SK-N-SH (cell line): ENCODE measurements around the gene DLG3. TPM values are rescaled to one million over a fixed set of nuclear protein-coding genes. Genes with fewer than 3 reads are reported as not detected.

Experiments used
- CTCF ChIA-PET: fragments of 300-600, 350-600 bp; formaldehyde crosslinking; extraction: SDS; loops from one replicate; lab custom pipeline; 2021; lab: Yijun Ruan, JAX
- POLR2A ChIA-PET: fragments of 350-600 bp; sonication (Branson Sonifier 250); formaldehyde crosslinking; extraction: SDS; loops from one replicate; lab custom pipeline; 2020; ENCODE audit warnings: antibody characterized with exemption, inconsistent platforms; lab: Yijun Ruan, JAX
- DNase-seq: peaks from one replicate; pipeline ENCODE4 v3.0.0; 2012
- H2AFZ ChIP-seq: fragments of 200-600 bp; sonication (generic); 2 replicates; pipeline ENCODE4 v1.8.1; 2016; ENCODE audit warnings: antibody characterized with exemption, mild to moderate bottlenecking, low read depth
- H3F3A ChIP-seq: fragments of 200-600 bp; sonication (generic); replicated peaks from 2 replicates; pipeline ENCODE3; 2016; ENCODE audit warnings: antibody characterized with exemption, mild to moderate bottlenecking; ENCODE audit not compliant: insufficient read depth
- H3K27ac ChIP-seq, 2 experiments: fragments of 200-500 bp in 1 of 2; fragments of 200-600 bp in 1 of 2; sonication (Bioruptor generic) in 1 of 2; sonication (generic), shearing (Covaris generic) in 1 of 2; 2 replicates each; pipeline versions ENCODE4 v1.5.1 to v1.6.1; 2014 to 2016; ENCODE audit warnings: low read depth in 2 of 2, inconsistent platforms in 1 of 2, low read length in 1 of 2, mild to moderate bottlenecking in 1 of 2, mixed read lengths in 1 of 2
- H3K27me3 ChIP-seq: fragments of 200-600 bp; sonication (generic), shearing (Covaris generic); 2 replicates; pipeline ENCODE4 v1.6.1; 2016; ENCODE audit warnings: mixed run types; ENCODE audit not compliant: insufficient read depth
- H3K36me3 ChIP-seq, 2 experiments: fragments of 200-500 bp in 1 of 2; fragments of 200-600 bp in 1 of 2; sonication (Bioruptor generic) in 1 of 2; sonication (generic) in 1 of 2; replicated peaks in 1 of 2; 2 replicates each; pipeline versions ENCODE3 to v1.5.1; 2014 to 2016; ENCODE audit warnings: low read length in 1 of 2, mild to moderate bottlenecking in 1 of 2; ENCODE audit not compliant: insufficient read depth in 2 of 2, control insufficient read depth in 1 of 2
- H3K4me1 ChIP-seq, 2 experiments: fragments of 200-500 bp in 1 of 2; fragments of 200-600 bp in 1 of 2; sonication (Bioruptor generic) in 1 of 2; sonication (generic), shearing (Covaris generic) in 1 of 2; 2 replicates each; pipeline versions ENCODE4 v1.5.1 to v1.6.1; 2014 to 2016; ENCODE audit warnings: low read depth in 1 of 2, low read length in 1 of 2, mixed run types in 1 of 2; ENCODE audit not compliant: insufficient read depth in 2 of 2, control insufficient read depth in 1 of 2
- H3K4me2 ChIP-seq: fragments of 200-600 bp; sonication (generic), shearing (Covaris generic); 2 replicates; pipeline ENCODE4 v1.6.1; 2017; ENCODE audit warnings: mixed run types
- H3K4me3 ChIP-seq, 2 experiments: fragments of 200-500 bp in 1 of 2; fragments of 200-600 bp in 1 of 2; sonication (Bioruptor generic) in 1 of 2; sonication (generic), shearing (Covaris generic) in 1 of 2; 2 replicates each; pipeline versions ENCODE4 v1.5.1 to v1.8.1; 2014 to 2016; ENCODE audit warnings: low read depth in 2 of 2, inconsistent platforms in 1 of 2, low read length in 1 of 2, mild to moderate bottlenecking in 1 of 2, mixed read lengths in 1 of 2, moderate library complexity in 1 of 2
- H3K79me2 ChIP-seq: fragments of 200-600 bp; sonication (generic); 2 replicates; pipeline ENCODE4 v1.8.1; 2017; ENCODE audit warnings: mild to moderate bottlenecking; ENCODE audit not compliant: insufficient read depth
- H3K9ac ChIP-seq: fragments of 200-600 bp; sonication (generic); 2 replicates; pipeline ENCODE4 v1.6.1; 2017; ENCODE audit warnings: mixed run types
- H3K9me2 ChIP-seq: fragments of 200-600 bp; sonication (generic); 2 replicates; pipeline ENCODE4 v1.6.1; 2017; ENCODE audit warnings: mixed run types
- H3K9me3 ChIP-seq: fragments of 200-600 bp; sonication (generic); 2 replicates; pipeline ENCODE4 v1.6.1; 2017; ENCODE audit warnings: mixed run types, mild to moderate bottlenecking, moderate library complexity
- H4K20me1 ChIP-seq: fragments of 200-600 bp; sonication (generic); 2 replicates; pipeline ENCODE4 v1.6.1; 2017; ENCODE audit warnings: mild to moderate bottlenecking, mixed run types; ENCODE audit not compliant: insufficient read depth
- CHD2 ChIP-seq: fragments of 150-350 bp; IDR thresholded peaks from 2 replicates; pipeline ENCODE4 v1.6.1; 2018; ENCODE audit warnings: low read length; ENCODE audit not compliant: partially characterized antibody
- CTCF ChIP-seq: fragments of 200-600 bp; sonication (generic); IDR thresholded peaks from 2 replicates; pipeline ENCODE4 v1.6.1; 2017; ENCODE audit warnings: antibody characterized with exemption, mild to moderate bottlenecking, moderate library complexity
- EZH2phosphoT487 ChIP-seq: fragments of 200-600 bp; sonication (generic); IDR thresholded peaks from 2 replicates; pipeline ENCODE4 v1.6.1; 2017; ENCODE audit warnings: low read depth, mixed run types, mild to moderate bottlenecking, antibody characterized with exemption, moderate library complexity, borderline replicate concordance
- FOSL2 ChIP-seq: IDR thresholded peaks from 2 replicates; pipeline ENCODE4 v1.4.0; 2012; ENCODE audit warnings: low read depth, mild to moderate bottlenecking, moderate library complexity, borderline replicate concordance
- IRF3 ChIP-seq: fragments of 150-350 bp; IDR thresholded peaks from 2 replicates; pipeline ENCODE4 v1.6.1; 2016; ENCODE audit warnings: mild to moderate bottlenecking, low read depth, low read length
- MAX ChIP-seq: IDR thresholded peaks from 2 replicates; pipeline ENCODE4 v1.4.0; 2012; ENCODE audit warnings: low read depth
- MEF2A ChIP-seq: IDR thresholded peaks from 2 replicates; pipeline ENCODE4 v1.4.0; 2012; ENCODE audit warnings: low read depth, borderline replicate concordance
- MXI1 ChIP-seq: IDR thresholded peaks from 2 replicates; pipeline ENCODE4 v1.6.1; 2012; ENCODE audit warnings: mild to moderate bottlenecking, low read depth, low read length, improper control_type of control experiment
- NFIC ChIP-seq: IDR thresholded peaks from 2 replicates; pipeline ENCODE4 v1.4.0; 2012; ENCODE audit warnings: borderline replicate concordance
- RAD21 ChIP-seq: IDR thresholded peaks from 2 replicates; pipeline ENCODE4 v1.6.1; 2012; ENCODE audit warnings: mild to moderate bottlenecking, low read length
- RCOR1 ChIP-seq: fragments of 150-350 bp; IDR thresholded peaks from 2 replicates; pipeline ENCODE4 v1.6.1; 2017; ENCODE audit warnings: antibody characterized with exemption, low read length
- REST ChIP-seq: IDR thresholded peaks from 2 replicates; pipeline ENCODE4 v1.6.1; 2012; ENCODE audit warnings: mild to moderate bottlenecking, low read depth, low read length, moderate library complexity
- RFX5 ChIP-seq: IDR thresholded peaks from 2 replicates; pipeline ENCODE4 v1.6.1; 2012; ENCODE audit warnings: mild to moderate bottlenecking, improper control_type of control experiment, low read length
- SIN3A ChIP-seq: IDR thresholded peaks from 2 replicates; pipeline ENCODE4 v1.6.1; 2012; ENCODE audit warnings: low read depth, mild to moderate bottlenecking, low read length, moderate library complexity, borderline replicate concordance
- TAF1 ChIP-seq: IDR thresholded peaks from 2 replicates; pipeline ENCODE4 v1.6.1; 2012; ENCODE audit warnings: low read depth, mild to moderate bottlenecking, low read length, moderate library complexity, borderline replicate concordance
- TEAD4 ChIP-seq: IDR thresholded peaks from 2 replicates; pipeline ENCODE4 v1.4.0; 2012; ENCODE audit warnings: mild to moderate bottlenecking, borderline replicate concordance; ENCODE audit not compliant: insufficient read depth
- USF1 ChIP-seq: IDR thresholded peaks from 2 replicates; pipeline ENCODE4 v1.4.0; 2012; ENCODE audit warnings: low read depth, borderline replicate concordance
- USF2 ChIP-seq: fragments of 150-350 bp; IDR thresholded peaks from 2 replicates; pipeline ENCODE4 v1.6.1; 2017; ENCODE audit warnings: antibody characterized with exemption, low read length, low read depth, borderline replicate concordance
- WGBS: methylation state at CpG from one replicate; pipeline ENCODE4 v1.1.6; 2017; ENCODE audit warnings: low lambda C conversion rate; 5-methylcytosine and 5-hydroxymethylcytosine counted together
- polyA plus RNA-seq, 3 experiments: library from polyadenylated mRNA; depleted of rRNA; stranded (reverse); fragments of >200 nt; gene quantifications; 2 replicates each; pipeline ENCODE4 v1.2.3, GENCODE V29; 2012

The DLG3 gene
- polyA plus RNA-seq, 1 of the 3 experiments (the other 2 are of a cell fraction): 11.7 TPM

- WGBS: 44% methylated on average over 16 of the region's 16 CpGs
- POLR2A ChIA-PET: no interaction called here
- Histone ChIP-seq H3K79me2 (no peaks in the 10 kb centered on the region), H3K9me2 (no peaks in the 10 kb centered on the region), H3K27me3 (no peaks in the 10 kb centered on the region; the same call in 1 of the 2 replicates), H3K36me3 (no peaks in the 10 kb centered on the region), H3K9me3 (no peaks in the 10 kb centered on the region), H3K27ac (no peak overlapping the region), H3F3A (no peaks in the 10 kb centered on the region), H4K20me1 (no peaks in the 10 kb centered on the region), H3K9ac (no peak overlapping the region), H3K4me2 (0 out of 2 replicates have a peak overlapping the region, but pooled peaks have one; percentile 78), H3K4me3 (no peak overlapping the region), H3K4me1 (peaks cover 0 to 8% of the 10 kb centered on the region in 2 experiments; a peak in 1 of 4 replicates), H2AFZ (no peak overlapping the region)
- CTCF ChIA-PET: interaction anchor here (2.0 to 3.9 kb wide), 3 partner anchors 9 to 19 kb away, joined by 6 to 23 read pairs (median 7); partner anchors contain the start of genes DLG3 and GDPD2
- DNase-seq: peak; percentile 37
- TF ChIP-seq TEAD4: no peak
- no peak for TF ChIP-seq EZH2phosphoT487
- TF ChIP-seq NFIC: no peak
- no peak for TF ChIP-seq REST
- no peak for TF ChIP-seq MXI1
- no peak for TF ChIP-seq FOSL2
- no peak for TF ChIP-seq RCOR1
- no peak for TF ChIP-seq CHD2
- no peak for TF ChIP-seq RAD21
- no peak for TF ChIP-seq TAF1
- TF ChIP-seq CTCF: no peak; the same call in 1 of the 2 replicates
- TF ChIP-seq USF2: no peak
- TF ChIP-seq SIN3A: no peak
- no peak for TF ChIP-seq RFX5
- no peak for TF ChIP-seq MEF2A
- TF ChIP-seq USF1: no peak
- TF ChIP-seq IRF3: no peak
- no peak for TF ChIP-seq MAX
These were observed 8.3 kb upstream of the DLG3 start for GRCh38 chrX:70436343-70436742.
